Fibroblast of lung (primary cell): ENCODE data around the gene CDK18.

ENCODE experiments used
- CTCF ChIP-seq, 2 donors: IDR thresholded peaks in 1 of 2; conservative IDR thresholded peaks in 1 of 2; 1 replicate in 1 of 2; 2 replicates in 1 of 2; pipeline ENCODE4 v1.5.1; 2011 to 2012; ENCODE audit warnings: low read length in 2 of 2, control low read depth in 1 of 2, inconsistent platforms in 1 of 2, low read depth in 1 of 2, mild to moderate bottlenecking in 1 of 2
- EZH2 ChIP-seq: IDR thresholded peaks from 2 replicates; pipeline ENCODE4 v1.5.1; 2012; ENCODE audit warnings: low read length, control low read depth, mild to moderate bottlenecking; ENCODE audit errors: missing control alignments

- TF ChIP-seq CTCF (conservative IDR thresholded peaks at IDR 0.05 in 1 of 2, IDR thresholded peaks at IDR 0.05 in 1 of 2; ENCODE audit: low read depth in 1 of 2, low read length in 2 of 2): no peak
- no peak for TF ChIP-seq EZH2
Measured at GRCh38 chr1:205519541-205520131, 15.2 kb downstream of the CDK18 start.
